ENCODE results near the gene PTPRK. TPM values are rescaled to one million over a fixed set of nuclear protein-coding genes. Genes with fewer than 3 reads are reported as not detected.

PTPRK gene
- total RNA-seq, 4 donors from 2014 or later, result 40.1 to 82.0 (median 57.6) TPM

DNA sequence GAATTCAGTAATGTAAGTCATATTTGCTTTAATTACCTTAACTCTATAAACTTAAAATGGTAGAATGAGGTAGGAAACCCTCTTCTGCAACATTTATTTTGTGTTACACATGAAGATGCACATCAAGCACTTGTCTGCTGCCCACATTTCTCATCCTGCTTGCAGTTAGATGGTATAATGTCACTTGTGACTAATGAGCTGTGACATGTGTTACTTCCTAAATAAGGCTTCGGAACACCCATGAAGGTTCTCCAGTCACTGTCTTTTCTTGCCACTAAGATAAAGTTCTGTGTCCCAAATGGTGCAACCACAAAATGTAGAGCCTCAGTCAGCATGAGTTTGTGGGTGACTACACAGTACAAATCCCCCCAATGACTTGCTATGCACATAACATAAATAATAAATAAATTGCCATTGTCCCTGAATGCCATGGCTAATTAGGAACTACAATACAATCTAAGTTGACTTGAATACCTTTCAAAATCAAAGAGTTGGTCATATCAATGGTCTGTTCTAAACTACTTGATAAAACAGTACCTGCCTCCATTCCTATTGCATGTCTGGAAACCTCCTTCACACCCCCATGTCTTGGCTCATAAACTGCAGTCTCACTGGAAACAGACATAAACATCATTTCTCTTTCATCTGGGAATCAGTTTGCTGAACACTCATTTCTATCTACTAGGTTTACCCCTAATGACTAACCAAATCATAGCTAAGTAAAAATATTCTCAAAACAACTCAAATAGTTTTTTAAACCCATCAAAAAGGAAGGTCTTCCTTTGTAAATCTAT, 157.2 kb downstream of the PTPRK start:
- H3K9me3 ChIP-seq, result no peaks in the 10 kb centered on the region
- no peak for DNase-seq (ENCODE audit: low spot score in 2 of 2)
- no peaks in the 10 kb centered on the region for H3K36me3 ChIP-seq
- no peak overlapping the region for H3K4me3 ChIP-seq
- TF ChIP-seq POLR2AphosphoS5 (IDR thresholded peaks at IDR 0.05) (no peak), POLR2A (IDR thresholded peaks at IDR 0.05) (no peak), EP300 (IDR thresholded peaks at IDR 0.05) (no peak)
- TF ChIP-seq, protein P1, sequence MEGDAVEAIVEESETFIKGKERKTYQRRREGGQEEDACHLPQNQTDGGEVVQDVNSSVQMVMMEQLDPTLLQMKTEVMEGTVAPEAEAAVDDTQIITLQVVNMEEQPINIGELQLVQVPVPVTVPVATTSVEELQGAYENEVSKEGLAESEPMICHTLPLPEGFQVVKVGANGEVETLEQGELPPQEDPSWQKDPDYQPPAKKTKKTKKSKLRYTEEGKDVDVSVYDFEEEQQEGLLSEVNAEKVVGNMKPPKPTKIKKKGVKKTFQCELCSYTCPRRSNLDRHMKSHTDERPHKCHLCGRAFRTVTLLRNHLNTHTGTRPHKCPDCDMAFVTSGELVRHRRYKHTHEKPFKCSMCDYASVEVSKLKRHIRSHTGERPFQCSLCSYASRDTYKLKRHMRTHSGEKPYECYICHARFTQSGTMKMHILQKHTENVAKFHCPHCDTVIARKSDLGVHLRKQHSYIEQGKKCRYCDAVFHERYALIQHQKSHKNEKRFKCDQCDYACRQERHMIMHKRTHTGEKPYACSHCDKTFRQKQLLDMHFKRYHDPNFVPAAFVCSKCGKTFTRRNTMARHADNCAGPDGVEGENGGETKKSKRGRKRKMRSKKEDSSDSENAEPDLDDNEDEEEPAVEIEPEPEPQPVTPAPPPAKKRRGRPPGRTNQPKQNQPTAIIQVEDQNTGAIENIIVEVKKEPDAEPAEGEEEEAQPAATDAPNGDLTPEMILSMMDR (IDR thresholded peaks at IDR 0.05), result no peak
- 80% methylated on average over 1 of the region's 1 CpG for WGBS
- H3K4me1 ChIP-seq, result peaks cover 7% of the 10 kb centered on the region
- H3K27me3 ChIP-seq, result no peaks in the 10 kb centered on the region
- H3K27ac ChIP-seq, result no peak overlapping the region

- Histone ChIP-seq H3K27ac (no peak overlapping the region), H3K9me3 (no peaks in the 10 kb centered on the region), H3K27me3 (no peaks in the 10 kb centered on the region), H3K36me3 (no peaks in the 10 kb centered on the region), H3K4me3 (no peak overlapping the region), H3K4me1 (peaks cover 16% of the 10 kb centered on the region)
- 98% methylated on average over 2 of the region's 2 CpGs for WGBS
- DNase-seq (ENCODE audit: low spot score in 2 of 2), result no peak
- TF ChIP-seq POLR2A (IDR thresholded peaks at IDR 0.05) (no peak), EP300 (IDR thresholded peaks at IDR 0.05) (no peak), POLR2AphosphoS5 (IDR thresholded peaks at IDR 0.05) (no peak)
- TF ChIP-seq, protein P1 (IDR thresholded peaks at IDR 0.05), result no peak
Measured at GRCh38 chr6:128361378-128361777, 159.0 kb downstream of the PTPRK start.

DNA sequence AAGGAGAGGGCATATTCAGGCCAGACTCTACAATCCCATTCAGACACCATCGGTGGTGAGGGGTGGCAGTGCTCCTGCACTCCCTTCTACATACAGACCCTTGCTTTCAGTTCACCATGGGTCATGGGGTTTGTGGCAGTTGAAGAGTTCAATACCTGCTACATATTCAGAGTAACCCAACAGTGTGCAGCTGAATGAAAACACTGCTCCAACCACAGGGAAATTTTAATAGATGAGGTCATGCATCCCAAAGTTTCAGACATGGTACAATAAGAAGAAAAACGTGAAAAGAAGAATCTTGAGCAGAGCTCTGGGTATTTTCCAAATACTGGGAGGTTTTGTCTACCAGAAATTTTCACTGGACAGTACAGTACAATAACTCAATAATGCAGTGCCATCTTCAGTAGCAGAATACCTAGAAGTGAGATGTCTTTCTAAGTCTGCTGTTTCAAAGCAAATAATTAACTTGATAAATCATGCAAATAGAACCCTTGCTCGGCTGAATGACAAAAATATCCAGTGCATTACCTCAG, 162.1 kb downstream of the PTPRK start:
- TF ChIP-seq, protein P1 (IDR thresholded peaks at IDR 0.05), result no peak
- TF ChIP-seq EP300 (IDR thresholded peaks at IDR 0.05) (no peak), POLR2A (IDR thresholded peaks at IDR 0.05) (no peak), POLR2AphosphoS5 (IDR thresholded peaks at IDR 0.05) (no peak)
- H3K4me1 ChIP-seq, result peaks cover 10% of the 10 kb centered on the region
- no peak overlapping the region for H3K27ac ChIP-seq
- no peak overlapping the region for H3K4me3 ChIP-seq
- no peaks in the 10 kb centered on the region for H3K27me3 ChIP-seq
- no peaks in the 10 kb centered on the region for H3K9me3 ChIP-seq
- DNase-seq (ENCODE audit: low spot score in 2 of 2), result no peak
- 59% methylated on average over 3 of the region's 3 CpGs for WGBS
- H3K36me3 ChIP-seq, result no peaks in the 10 kb centered on the region

GRCh38 chr6:128357392-128358130, 162.8 kb downstream of the PTPRK start:
- H3K27me3 ChIP-seq, result no peaks in the 10 kb centered on the region
- no peak overlapping the region for H3K4me3 ChIP-seq
- 69% methylated on average over 3 of the region's 3 CpGs for WGBS
- H3K36me3 ChIP-seq, result no peaks in the 10 kb centered on the region
- no peak overlapping the region for H3K27ac ChIP-seq
- TF ChIP-seq, protein P1 (IDR thresholded peaks at IDR 0.05), result no peak
- TF ChIP-seq POLR2A (IDR thresholded peaks at IDR 0.05), result no peak
- no peak for TF ChIP-seq EP300 (IDR thresholded peaks at IDR 0.05)
- no peak for TF ChIP-seq POLR2AphosphoS5 (IDR thresholded peaks at IDR 0.05)
- no peaks in the 10 kb centered on the region for H3K9me3 ChIP-seq
- DNase-seq (ENCODE audit: low spot score in 2 of 2), result no peak
- H3K4me1 ChIP-seq, result peaks cover 10% of the 10 kb centered on the region

DNA sequence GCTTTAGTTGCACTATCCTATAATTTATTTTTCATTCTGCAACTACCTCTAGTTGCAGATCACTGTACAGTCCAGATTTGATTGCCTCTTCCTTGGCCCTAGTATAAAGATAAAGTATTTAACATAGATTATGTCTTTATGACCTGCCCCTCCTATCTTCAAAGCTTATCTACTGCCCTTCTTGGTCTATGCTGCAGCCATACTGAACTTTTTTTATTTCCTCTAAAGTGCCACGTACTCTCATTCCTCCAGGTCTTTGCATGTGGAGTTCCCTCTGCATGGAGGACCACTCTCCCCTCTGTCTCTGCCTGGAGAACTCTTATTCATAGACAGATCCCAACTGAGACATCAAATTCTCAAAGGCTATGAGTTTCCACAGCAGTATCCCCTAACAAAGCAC, 168.0 kb downstream of the PTPRK start:
- no peak for TF ChIP-seq POLR2A (IDR thresholded peaks at IDR 0.05)
- no peak for TF ChIP-seq POLR2AphosphoS5 (IDR thresholded peaks at IDR 0.05)
- TF ChIP-seq EP300 (IDR thresholded peaks at IDR 0.05), result no peak
- TF ChIP-seq, protein P1 (IDR thresholded peaks at IDR 0.05), result no peak
- H3K9me3 ChIP-seq, result no peaks in the 10 kb centered on the region
- WGBS, result 97% methylated on average over 1 of the region's 1 CpG
- H3K27me3 ChIP-seq, result no peaks in the 10 kb centered on the region
- H3K4me3 ChIP-seq, result no peak overlapping the region
- H3K36me3 ChIP-seq, result no peaks in the 10 kb centered on the region
- H3K27ac ChIP-seq, result no peak overlapping the region
- DNase-seq (ENCODE audit: low spot score in 2 of 2), result no peak
- H3K4me1 ChIP-seq, result peaks cover 2% of the 10 kb centered on the region

All from suprapubic skin (tissue), 4 donors.